NCI-H1694 (cell line): ENCODE results near the gene PTOV1.

Source experiments
- DNase-seq: peaks from one replicate; lab custom pipeline; 2025; lab: John Stamatoyannopoulos, UW

PTOV1 gene

GRCh38 chr19:49850487-49851342, at the start of gene PTOV1:
Gene PTOV1 (plus strand): TSS chr19:49851159.
- peak; percentile 78 for DNase-seq

GRCh38 chr19:49801401-49801888, 49.5 kb upstream of the PTOV1 start:
- no peak for DNase-seq

GRCh38 chr19:49801966-49802661, 48.8 kb upstream of the PTOV1 start:
- DNase-seq = peak; percentile 84

- DNase-seq = no peak
Measured at GRCh38 chr19:49802836-49803528, 48.0 kb upstream of the PTOV1 start.

GRCh38 chr19:49803529-49803856, 47.5 kb upstream of the PTOV1 start:
- DNase-seq = no peak

- DNase-seq = no peak
Measured at GRCh38 chr19:49805822-49806619, 44.9 kb upstream of the PTOV1 start.

- DNase-seq = no peak
Measured at GRCh38 chr19:49806620-49806959, 44.4 kb upstream of the PTOV1 start.

- DNase-seq = no peak
Measured at GRCh38 chr19:49807058-49807903, 43.7 kb upstream of the PTOV1 start.

- no peak for DNase-seq
Measured at GRCh38 chr19:49807904-49808675, 42.9 kb upstream of the PTOV1 start.

- peak; percentile 61 for DNase-seq
Measured at GRCh38 chr19:49808711-49809159, 42.2 kb upstream of the PTOV1 start.

- no peak for DNase-seq
Measured at GRCh38 chr19:49809160-49809940, 41.6 kb upstream of the PTOV1 start.

GRCh38 chr19:49809941-49810389, 41.0 kb upstream of the PTOV1 start:
- DNase-seq = no peak

GRCh38 chr19:49811328-49811727, 39.6 kb upstream of the PTOV1 start:
- DNase-seq = no peak

GRCh38 chr19:49812452-49812996, 38.4 kb upstream of the PTOV1 start:
- no peak for DNase-seq

GRCh38 chr19:49812997-49813861, 37.7 kb upstream of the PTOV1 start, which contains the start of gene FUZ:
Gene FUZ (minus strand): TSS chr19:49813292. CDS start chr19:49813106, 186 bp downstream.
- peak; percentile 97 for DNase-seq

- DNase-seq = no peak
Measured at GRCh38 chr19:49814010-49814409, 36.9 kb upstream of the PTOV1 start.

- DNase-seq = no peak
Measured at GRCh38 chr19:49816590-49816989, 34.4 kb upstream of the PTOV1 start.
